Activated T-cell treated with anti-CD3 and anti-CD28 coated beads for 1 hour (primary cell): Measurements from ENCODE around the gene SYCE3.
"Not testable (repeated sequence)": the region's sequence is repeated elsewhere in the genome, so short reads cannot be mapped to it uniquely, and the experiment has no call there.

ENCODE experiments used
- DNase-seq: peaks from one replicate; pipeline ENCODE4 v3.0.0-alpha.2; 2020; ENCODE audit warnings: low read depth

Gene SYCE3

DNA sequence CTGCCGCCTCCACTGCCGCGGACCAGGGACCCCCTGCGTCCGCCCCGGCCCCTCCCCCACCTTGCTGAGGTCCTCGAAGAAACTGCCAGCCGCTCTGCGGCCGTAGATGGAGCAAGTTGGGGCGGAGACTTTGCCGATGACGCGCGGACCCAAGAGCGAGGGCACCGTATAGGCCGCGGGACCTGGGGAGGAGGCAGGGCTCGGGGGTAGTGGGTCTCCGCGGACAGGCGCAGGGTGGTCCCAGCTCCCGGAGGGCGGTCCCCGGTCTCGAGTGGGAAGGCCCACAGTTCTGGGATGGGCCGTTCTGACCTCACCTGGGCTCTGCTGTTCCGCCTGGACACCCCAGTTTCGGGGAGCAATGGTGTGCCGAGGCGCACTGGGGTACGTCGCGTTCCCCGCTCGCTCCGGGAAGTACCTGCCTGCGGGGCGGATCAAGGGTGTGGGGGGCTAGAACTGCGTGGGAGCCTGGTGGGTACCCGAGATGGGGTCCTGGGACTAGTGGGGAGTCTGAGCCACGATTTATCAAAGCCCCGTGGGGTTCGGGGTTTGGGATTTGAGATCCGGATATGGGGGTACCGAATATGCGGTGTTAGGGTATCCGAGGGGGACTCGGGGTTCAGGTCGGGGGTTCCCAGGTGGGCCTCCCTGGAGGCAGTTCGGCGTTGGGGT, 31.7 kb downstream of the SYCE3 start:
- DNase-seq = peak; percentile 76

- DNase-seq = no peak
Observed at GRCh38 chr22:50530580-50530876, 32.2 kb downstream of the SYCE3 start.

DNA sequence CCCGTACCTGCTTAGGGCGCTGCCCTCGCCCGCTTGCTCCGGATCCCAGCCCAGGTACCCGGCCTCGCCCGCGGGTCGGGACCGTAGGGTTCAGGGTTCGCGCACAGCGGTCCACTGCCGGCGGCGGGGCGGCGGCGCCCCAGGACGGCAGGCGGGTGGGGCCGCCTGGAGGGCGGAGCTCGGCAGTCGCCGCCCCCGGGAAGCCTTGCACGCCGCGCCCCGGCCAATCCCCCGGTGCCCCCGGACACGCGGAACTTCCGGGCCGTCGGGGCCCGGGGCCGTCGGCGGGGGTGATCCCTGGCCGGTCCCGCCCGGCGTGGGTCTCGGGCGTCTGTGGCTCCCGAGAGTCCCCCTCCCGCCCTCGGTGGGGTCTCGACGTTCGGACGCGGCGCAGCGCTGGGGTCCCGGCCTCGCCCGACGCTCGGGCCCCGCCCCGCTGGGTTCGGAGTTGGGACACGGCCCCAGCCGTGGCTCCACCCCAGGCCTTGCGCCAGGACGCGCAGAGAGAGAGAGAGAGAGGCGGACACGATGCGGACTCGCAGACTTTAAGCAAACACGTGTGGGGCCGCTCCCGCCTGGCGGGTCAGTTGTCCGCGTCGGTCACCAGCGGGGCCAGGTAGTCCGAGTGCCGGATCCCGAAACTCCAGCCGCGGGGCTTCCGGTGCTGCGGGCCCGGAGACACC, 32.7 kb downstream of the SYCE3 start, which contains the start of gene TYMP:
TYMP (minus strand) TSS at position 116 of the 683 bp plus-strand sequence. CDS start 303 bp downstream, outside the sequence.
- DNase-seq = peak; percentile 52

DNA sequence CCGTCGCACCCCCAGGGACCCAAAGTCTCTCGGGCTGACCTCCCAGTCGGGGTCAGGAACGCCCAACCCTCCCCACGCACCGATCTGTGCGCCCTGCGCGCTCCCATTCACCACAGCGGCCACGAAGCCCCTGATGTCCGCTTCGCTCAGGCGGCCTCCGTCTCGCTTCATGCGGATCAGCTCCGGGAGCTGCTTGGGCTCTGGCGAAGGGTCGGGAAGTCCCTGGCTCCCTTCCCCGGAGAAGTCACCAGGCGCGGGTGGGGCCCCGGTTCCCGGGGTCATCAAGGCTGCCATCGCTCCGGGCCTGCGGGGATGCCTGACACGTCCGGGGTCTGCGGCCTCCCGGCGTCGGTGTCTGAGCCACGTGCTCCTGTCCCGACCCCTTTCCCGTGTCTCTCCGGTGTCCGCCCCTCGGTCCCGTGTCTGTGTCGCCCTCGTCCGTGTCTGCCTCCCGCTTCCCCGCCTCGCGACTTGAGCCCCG, 33.3 kb downstream of the SYCE3 start:
- no peak for DNase-seq

DNA sequence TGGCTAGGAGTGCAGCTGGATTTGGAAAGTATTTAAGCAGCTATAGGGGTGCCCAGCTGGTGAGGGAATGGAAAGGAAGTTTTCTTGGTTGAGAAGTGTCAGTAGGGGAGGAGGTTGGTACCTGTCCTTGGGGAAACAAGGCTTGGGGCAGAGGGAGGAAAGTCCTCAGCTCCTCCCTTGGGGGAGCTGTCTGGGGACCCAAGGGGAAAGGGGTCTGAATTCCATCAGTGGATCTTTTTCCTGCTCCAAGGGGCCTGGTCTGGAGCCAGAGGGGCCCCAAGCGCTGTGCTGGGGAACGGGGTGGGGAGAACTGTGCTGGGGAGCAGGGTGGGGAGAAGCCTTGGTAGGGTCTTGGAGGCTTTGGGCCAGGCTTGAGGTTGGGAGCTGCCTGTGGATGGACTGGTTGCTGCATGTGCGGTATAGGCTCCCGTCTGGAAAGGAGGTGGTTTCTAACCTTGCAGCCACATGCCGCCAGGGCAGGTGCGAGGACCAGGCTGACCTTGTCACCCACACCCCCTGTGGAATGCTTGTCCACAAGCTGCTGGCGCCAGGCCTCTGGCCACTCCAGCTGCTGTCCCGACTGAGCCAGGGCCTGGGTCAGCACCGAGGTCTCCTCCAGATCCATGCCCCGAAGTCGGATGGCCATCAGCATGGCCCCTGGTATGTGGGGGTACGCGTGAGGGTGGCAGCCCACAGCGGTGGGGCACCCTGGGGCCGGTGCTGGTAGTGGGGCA, 33.9 kb downstream of the SYCE3 start:
- DNase-seq = no peak

DNA sequence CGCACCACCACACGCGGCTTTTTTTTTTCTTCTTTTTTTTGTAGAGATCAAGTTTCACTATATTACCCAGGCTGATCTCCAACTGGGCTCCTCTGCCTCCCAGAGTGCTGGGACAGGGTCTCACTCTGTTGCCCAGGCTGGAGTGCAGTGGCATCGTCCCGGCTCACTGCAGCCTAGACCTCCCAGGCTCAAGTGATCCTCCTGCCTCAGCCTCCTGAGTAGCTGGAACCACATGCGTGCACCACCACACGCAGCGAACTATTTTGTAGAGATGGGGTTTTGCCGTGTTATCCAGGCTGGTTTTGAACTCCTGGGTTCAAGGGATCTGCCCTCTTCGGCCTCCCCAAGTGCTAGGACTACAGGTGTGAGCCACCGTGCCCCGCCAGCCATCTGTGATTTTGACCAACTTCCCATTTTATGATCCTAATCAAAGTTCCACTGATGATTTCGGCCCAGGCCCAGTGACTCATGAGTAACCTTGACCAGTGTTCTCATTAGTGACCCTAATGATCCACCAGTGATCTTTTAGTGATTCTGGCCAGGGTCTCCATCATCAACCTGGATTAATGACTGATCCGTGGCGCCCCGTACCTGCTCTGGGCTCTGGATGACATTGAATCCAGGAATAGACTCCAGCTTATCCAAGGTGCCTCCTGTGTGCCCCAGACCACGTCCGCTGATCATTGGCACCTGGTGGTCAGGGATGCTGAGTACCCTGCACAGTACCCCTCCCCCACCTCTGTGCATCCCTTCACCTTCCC, 34.6 kb downstream of the SYCE3 start:
- DNase-seq = no peak

DNA sequence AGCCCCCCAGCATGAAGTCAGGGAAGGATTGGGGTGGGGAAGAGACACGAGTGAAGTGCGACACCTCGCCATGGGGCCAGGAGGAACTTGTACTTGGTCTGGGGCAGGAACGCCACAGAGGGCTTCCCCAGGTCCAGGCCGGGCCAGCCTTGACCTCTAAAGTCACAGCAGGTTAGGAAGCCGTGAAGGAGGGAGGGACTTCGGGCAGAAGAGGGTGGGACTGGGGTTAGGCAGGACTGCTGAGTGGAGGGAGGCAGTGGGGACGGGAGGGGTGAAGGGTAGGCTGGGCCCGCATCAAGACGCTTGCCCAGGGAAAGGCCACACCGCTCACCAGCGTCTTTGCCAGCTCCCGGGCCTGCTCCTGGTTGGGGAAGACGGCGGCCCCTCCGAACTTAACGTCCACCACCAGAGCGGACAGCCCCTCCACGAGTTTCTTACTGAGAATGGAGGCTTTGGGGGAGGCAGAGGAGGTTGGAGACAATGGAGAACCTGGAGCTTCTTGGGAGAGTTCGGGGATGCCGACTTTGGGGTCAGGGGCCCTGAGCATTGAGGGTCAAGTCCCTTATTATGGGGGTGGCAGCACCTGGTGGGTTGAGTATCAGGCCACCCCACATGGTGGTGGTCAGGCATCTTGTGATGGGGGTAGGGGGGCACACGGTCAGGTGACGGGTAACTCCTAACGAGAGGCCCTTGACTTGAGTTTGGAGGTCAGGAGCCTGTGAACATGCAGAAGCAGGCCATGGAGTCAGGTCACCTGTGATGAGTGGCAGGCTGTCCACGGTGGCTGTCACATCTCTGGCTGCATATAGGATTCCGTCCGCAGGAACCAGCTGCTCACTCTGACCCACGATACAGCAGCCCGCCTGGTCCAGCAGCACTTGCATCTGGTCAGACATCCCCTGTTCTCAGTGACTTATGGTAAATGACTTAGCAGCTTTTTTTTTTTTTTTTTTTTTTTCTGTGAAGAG, 35.6 kb downstream of the SYCE3 start:
- DNase-seq = no peak

- DNase-seq = peak; percentile 74
Observed at GRCh38 chr22:50526108-50526833, 36.4 kb downstream of the SYCE3 start.

DNA sequence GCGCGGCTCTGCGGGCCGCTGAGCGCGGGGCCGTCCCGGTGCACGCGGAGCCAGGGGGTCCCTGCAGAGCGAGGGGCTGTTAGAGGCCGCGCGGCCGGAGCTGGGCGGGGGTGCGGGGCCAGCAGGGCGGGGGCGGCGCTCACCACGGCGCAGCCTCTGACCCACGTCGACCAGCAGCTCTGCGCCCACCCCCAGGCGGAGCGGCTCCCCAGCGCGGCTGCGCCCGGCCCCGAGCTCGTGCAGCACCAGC, 36.9 kb downstream of the SYCE3 start:
- no peak for DNase-seq

DNA sequence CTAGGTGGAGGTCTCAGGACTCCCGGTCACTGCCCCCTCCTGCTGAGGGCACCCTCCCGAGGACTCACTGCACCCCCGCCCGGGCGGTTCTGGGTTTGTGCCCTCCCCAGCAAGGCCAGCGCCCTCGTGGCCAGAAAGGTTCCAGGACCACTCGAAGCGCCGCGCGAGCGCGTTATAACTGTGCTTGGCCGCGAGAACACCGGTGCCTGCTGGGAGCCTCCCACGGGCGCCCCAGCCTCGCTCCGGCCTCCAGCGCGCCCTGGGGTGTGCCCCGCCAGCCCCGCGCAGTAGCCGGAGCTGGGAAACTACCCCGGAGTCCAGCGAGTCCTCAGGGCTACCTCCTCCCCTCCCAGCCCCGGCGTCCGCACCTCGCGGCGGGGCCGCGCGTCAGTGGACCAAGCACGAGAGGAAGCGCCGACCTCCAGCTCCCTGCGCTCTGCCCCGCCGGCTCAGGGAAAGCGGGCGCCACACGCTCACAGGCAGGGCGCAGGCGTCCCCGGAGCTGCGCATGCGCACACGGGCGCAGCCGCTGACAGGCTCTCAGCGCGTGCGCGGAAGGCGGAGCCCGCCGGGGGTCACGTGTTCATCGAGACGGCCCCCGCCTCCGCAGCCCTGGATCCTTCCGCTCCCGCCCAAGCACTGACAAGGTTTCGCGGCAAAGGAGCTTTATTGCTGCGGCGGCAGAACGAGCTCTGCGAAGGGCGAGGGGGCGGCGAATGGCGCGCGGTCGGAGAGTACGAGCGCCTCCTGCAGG, 37.4 kb downstream of the SYCE3 start, which contains the start of gene SCO2:
SCO2 (minus strand) TSS at position 495 of the 754 bp plus-strand sequence. CDS start 1,187 bp downstream, outside the sequence.
- DNase-seq = peak; percentile 97

DNA sequence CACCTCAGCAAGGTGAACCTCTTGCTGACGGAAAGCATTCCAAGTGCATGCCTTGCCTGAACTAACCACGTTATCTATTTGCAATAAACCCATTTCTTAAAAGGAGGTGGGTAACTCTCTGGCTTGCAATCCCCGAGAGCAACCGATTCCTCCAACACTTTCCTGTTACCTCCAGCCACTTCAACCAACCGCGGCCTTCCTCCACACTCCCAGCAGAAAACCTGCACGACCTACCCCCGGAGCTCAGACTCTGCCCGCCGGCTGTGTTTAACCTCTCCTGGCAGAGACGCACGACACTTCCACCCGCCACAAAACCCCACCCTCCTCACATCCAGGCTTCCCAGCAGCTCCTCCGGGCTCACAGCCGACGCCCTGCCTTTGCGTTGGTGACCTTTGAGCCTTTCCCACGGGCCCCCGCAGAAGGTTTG, 38.0 kb downstream of the SYCE3 start:
- DNase-seq = no peak

DNA sequence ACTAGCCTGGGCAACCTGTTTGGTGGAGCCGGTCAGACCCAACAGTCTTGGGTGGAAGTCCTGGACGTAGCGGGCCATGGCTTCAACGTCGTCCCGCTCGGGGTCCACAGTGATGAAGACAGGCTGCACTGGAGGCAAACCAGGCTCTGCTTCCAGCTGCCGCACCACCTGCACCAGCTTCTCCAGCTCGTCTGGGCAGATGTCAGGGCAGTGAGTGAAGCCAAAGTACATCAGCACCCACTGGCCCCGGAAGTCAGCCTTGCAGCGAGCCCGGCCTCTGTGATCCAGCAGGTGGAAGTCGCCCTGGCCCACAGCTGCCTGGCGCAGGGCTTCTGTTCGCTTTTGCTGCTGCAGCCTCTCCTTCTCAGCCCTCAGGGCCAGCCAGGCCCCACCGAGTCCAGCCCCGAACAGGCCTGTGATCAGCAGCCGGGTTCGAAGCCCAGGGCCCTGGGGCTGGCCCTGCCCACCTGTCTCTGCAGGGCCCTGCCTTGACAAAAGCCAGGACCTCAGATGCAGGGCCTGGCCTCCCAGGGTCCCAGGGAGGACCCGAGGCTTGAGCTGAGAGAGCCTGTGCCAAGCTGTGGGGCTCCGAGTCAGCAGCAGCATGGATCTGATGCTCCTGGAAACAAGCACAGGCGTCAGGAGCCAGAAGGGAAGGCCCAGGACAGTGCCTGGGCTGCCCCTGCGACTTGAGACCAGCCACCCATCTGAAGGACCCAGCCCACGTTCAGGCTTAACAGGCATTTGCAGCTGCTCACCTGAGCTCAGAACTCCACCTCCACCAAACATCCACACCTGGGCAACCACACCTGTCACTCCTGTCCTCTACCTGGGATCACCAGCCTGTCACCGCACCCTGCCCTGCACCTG, 38.7 kb downstream of the SYCE3 start:
- no peak for DNase-seq

GRCh38 chr22:50523458-50523805, 39.3 kb downstream of the SYCE3 start:
- DNase-seq = no peak

- no peak for DNase-seq
Observed at GRCh38 chr22:50522806-50523438, 39.8 kb downstream of the SYCE3 start.

DNA sequence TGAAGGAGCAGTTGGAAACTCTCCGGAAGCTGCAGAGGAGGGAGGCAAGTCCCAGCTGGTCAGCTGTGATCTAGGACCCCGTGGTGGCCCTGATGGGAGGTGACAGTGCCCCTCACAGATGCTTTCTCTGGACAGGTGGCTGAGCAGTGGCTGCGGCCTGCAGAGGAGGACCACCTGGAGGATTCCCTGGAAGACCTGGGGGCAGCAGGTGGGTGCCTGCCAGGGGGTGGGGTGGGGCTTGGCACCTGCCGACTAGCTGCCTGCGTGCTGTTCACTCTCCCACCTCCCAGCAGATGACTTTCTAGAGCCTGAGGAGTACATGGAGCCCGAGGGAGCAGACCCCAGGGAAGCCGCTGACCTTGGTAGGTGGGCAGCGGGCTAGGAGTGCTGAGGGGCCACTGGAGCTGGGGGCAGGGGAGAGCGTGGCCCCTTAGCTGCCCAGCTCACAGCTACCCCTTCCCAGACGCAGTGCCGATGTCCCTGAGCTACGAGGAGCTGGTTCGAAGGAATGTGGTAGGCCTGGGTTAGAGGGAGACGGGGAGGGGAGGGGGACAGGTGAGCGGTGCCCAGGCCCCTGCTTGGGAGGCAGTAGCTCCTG, 40.4 kb downstream of the SYCE3 start:
- no peak for DNase-seq

DNA sequence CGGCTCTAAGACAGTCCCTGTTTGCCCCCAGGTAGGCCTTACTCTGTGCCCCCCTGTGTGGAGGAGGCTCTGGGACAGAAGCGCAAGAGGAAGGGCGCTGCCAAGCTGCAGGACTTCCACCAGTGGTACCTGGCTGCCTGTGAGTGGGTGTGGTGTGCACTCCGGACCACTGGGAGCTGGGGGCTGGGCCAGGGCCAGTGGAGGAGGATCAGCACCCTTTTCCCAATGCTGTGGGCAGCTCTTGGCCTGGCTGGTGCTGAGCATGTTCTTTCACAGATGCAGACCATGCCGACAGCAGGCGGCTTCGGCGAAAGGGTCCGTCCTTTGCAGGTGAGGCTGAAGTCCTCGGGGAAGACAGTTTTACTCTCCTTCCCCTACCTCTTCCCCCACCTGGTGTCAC, 41.0 kb downstream of the SYCE3 start:
- DNase-seq = no peak

GRCh38 chr22:50520826-50521453, 41.8 kb downstream of the SYCE3 start:
- no peak for DNase-seq

DNA sequence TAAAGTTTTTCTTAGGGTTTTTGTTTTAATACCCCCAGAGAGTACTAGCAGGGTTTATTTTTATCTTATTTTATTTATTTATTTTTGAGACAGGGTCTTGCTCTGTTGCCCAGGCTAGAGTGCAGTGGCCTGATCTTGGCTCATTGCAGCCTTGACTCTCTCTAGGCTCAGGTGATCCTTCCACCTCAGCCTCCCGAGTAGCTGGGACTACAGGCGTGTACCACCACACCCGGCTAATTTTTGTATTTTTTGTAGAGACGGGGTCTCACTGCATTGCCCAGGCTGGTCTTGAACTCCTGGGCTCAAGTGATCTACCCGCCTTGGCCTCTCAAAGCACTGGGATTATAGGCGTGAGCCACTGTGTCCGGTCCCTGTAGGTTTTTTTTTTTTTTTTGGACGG, 42.5 kb downstream of the SYCE3 start:
- not testable (repeated sequence) for DNase-seq
